Thyroid gland (tissue), 4 donors: ENCODE data around the gene PARVB.

Source experiments
- POLR2A ChIP-seq, 2 donors: fragments of 450-650 bp; IDR thresholded peaks; one replicate each; pipeline ENCODE4 v1.6.1; 2017; ENCODE audit warnings: antibody characterized with exemption in 2 of 2, mild to moderate bottlenecking in 2 of 2, moderate library complexity in 1 of 2
- TF ChIP-seq, protein P1 (sequence below), 6 experiments: fragments of 200-600 bp in 3 of 6; fragments of 450-650 bp in 3 of 6; sonication (generic) in 3 of 6; IDR thresholded peaks; one replicate each; pipeline ENCODE4 v1.5.1; 2016 to 2019; ENCODE audit warnings: antibody characterized with exemption in 6 of 6, mild to moderate bottlenecking in 2 of 6, inconsistent platforms in 1 of 6, moderate library complexity in 1 of 6

DNA sequence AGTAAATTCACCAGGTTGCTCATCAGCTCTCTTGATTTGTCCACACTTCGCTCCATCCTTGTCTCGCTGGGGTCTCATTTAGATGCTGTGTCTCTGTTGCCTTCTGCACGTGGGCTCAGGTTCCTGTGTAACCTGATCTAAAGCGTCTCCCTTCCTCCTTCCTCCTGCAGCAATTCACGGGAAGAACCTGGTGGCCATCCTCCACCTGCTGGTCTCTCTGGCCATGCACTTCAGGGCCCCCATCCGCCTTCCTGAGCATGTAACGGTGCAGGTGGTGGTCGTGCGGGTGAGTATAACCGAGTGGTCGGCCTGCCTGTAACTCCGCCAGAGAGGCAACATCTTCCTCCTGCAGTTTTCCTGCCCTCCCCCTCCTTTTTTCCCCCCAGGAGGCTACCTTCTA, 108.6 kb downstream of the PARVB start:
- TF ChIP-seq, protein P1, sequence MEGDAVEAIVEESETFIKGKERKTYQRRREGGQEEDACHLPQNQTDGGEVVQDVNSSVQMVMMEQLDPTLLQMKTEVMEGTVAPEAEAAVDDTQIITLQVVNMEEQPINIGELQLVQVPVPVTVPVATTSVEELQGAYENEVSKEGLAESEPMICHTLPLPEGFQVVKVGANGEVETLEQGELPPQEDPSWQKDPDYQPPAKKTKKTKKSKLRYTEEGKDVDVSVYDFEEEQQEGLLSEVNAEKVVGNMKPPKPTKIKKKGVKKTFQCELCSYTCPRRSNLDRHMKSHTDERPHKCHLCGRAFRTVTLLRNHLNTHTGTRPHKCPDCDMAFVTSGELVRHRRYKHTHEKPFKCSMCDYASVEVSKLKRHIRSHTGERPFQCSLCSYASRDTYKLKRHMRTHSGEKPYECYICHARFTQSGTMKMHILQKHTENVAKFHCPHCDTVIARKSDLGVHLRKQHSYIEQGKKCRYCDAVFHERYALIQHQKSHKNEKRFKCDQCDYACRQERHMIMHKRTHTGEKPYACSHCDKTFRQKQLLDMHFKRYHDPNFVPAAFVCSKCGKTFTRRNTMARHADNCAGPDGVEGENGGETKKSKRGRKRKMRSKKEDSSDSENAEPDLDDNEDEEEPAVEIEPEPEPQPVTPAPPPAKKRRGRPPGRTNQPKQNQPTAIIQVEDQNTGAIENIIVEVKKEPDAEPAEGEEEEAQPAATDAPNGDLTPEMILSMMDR (IDR thresholded peaks at IDR 0.05), result no peak
- TF ChIP-seq POLR2A (IDR thresholded peaks at IDR 0.05), result no peak
